GM13976 (cell line): Measurements from ENCODE around the gene CLPSL2.
A peak's percentile ranks its signal among the peaks of the same experiment; 100 is the strongest.

Source experiments
- DNase-seq: peaks from one replicate; pipeline ENCODE4 v3.0.0; 2012; ENCODE audit warnings: low spot score
- in situ Hi-C: fragments of 300-500 bp; cut with MboI; formaldehyde crosslinking; loops from one replicate; pipeline ENCODE4 v1.12.0; 2022; ENCODE audit warnings: low sequenced_read_pairs, mixed read lengths, inconsistent platforms; ENCODE audit not compliant: unreplicated experiment
- TF ChIP-seq, protein P1 (sequence below): IDR thresholded peaks from 2 replicates; pipeline ENCODE4 v1.5.1; 2012; ENCODE audit warnings: borderline replicate concordance, mild to moderate bottlenecking; ENCODE audit not compliant: insufficient read depth; ENCODE audit errors: extremely low read depth, missing control alignments, control extremely low read depth

CLPSL2 gene

GRCh38 chr6:35786272-35786671 lies 9.9 kb downstream of the CLPSL2 start:
- no peak for DNase-seq
- TF ChIP-seq, protein P1, sequence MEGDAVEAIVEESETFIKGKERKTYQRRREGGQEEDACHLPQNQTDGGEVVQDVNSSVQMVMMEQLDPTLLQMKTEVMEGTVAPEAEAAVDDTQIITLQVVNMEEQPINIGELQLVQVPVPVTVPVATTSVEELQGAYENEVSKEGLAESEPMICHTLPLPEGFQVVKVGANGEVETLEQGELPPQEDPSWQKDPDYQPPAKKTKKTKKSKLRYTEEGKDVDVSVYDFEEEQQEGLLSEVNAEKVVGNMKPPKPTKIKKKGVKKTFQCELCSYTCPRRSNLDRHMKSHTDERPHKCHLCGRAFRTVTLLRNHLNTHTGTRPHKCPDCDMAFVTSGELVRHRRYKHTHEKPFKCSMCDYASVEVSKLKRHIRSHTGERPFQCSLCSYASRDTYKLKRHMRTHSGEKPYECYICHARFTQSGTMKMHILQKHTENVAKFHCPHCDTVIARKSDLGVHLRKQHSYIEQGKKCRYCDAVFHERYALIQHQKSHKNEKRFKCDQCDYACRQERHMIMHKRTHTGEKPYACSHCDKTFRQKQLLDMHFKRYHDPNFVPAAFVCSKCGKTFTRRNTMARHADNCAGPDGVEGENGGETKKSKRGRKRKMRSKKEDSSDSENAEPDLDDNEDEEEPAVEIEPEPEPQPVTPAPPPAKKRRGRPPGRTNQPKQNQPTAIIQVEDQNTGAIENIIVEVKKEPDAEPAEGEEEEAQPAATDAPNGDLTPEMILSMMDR = no peak
- in situ Hi-C loops = no loop called here

GRCh38 chr6:35786810-35787209 lies 10.4 kb downstream of the CLPSL2 start:
- TF ChIP-seq, protein P1 = no peak
- in situ Hi-C loops = no loop called here
- DNase-seq = peak; percentile 39

- in situ Hi-C loops = no loop called here
- TF ChIP-seq, protein P1 = no peak
- DNase-seq = peak; percentile 36
Measured at GRCh38 chr6:35787266-35788218, 11.1 kb downstream of the CLPSL2 start.

DNA sequence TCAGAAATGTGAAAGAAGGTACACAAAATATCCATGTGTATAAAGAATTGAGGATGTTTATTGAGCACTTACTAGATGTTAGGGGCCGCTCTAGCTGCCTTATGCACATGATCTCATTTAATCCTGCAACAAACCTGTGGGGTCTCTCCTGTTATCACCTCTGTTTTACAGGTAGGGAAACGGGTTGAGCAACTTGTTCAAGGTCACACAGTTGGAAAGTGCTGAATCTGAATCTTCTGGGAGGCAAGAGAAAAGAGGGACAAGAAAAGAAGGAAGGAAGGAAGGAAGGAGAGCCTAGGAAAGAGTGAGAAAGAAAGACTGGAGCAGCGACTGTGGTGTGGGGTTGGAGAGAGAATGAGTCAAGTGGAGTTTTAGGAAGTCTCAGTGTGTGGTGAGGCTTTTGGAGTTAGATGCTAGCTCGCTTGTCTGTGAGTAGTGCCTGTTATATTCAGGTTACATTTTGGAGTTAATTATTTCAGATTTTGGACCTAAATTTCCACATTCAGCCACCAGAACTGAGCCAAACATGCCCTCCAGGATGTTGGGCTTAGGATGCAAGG lies 12.1 kb downstream of the CLPSL2 start:
- TF ChIP-seq, protein P1 = no peak
- DNase-seq = no peak
- in situ Hi-C loops = no loop called here

- no peak for DNase-seq
- in situ Hi-C loops = no loop called here
- TF ChIP-seq, protein P1 = no peak
Measured at GRCh38 chr6:35790683-35791082, 14.3 kb downstream of the CLPSL2 start.

DNA sequence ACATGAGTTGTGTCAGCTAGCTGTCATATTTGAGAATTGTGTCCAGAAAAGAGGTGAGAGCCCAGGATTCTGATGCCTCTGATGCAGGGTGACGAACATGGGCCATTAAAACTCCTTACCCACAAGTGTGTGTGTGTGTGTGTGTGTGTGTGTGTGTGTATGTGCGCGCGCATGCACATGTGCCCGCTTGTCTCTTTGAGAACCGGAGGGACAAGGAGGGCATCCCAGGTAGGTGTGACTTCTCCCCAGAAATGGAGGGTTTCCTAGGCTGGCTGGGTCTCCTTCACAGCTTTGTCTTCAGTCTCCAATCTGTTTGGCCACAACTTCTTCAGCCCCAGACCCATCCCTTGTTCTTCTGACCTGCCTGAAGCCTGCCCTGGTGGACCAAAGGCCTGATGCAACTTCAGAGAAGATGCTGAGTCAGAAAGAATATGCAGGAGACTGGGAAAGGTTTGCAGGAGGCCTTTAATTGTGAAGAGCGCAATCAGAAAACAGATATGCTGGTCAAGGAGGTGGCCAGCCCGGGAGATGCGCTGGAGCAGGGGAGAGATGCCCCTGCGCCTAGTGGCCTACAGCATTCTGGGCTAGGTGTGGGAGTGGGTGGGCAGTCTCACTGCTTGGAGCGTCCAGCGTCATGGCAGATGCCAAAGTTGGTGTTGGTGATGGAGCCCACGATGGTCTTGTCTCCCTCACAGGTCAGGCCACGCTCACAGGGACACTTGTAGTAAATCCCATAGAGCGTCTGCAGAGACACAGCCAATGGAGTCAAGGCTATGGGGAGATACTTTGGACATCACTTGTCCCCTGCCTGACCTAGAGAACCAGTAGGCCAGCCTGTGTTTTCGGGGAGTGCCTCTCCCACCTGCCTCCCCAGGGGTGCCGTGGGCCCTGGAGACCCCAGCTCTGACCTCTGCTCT lies 18.4 kb downstream of the CLPSL2 start:
- peak; percentile 33 for DNase-seq
- in situ Hi-C loops = no loop called here
- TF ChIP-seq, protein P1 = no peak
